K562 (cell line): Measurements from ENCODE around the gene RIPOR1. TPM values are rescaled to one million over a fixed set of nuclear protein-coding genes. Genes with fewer than 3 reads are reported as not detected.

Experiments
- polyA plus RNA-seq, 8 experiments: library from polyadenylated mRNA; depleted of rRNA in 4 of 8; stranded (reverse) in 5 of 8; unstranded in 3 of 8; fragments of >200 nt; fragmentation: Nextera tagmentation in 2 of 8; fragmentation: Illumina TruSeq in 1 of 8; extraction: Ambion mirVana in 2 of 8; extraction: Trizol in 1 of 8; gene quantifications; 2 replicates each; pipeline versions ENCODE4 v1.2.1 to v1.2.3, GENCODE V29; 2011 to 2014; ENCODE audit warnings: inconsistent platforms in 1 of 8, missing spikeins in 1 of 8
- small RNA-seq: library from RNA; depleted of rRNA; stranded (forward); fragments of <200 nt; gene quantifications from one replicate; pipeline ENCODE3, GENCODE V24; 2014
- total RNA-seq, 7 experiments: library from RNA; depleted of rRNA in 6 of 7; stranded (reverse); fragments of >200 nt in 6 of 7; fragmentation: Illumina TruSeq in 2 of 7; extraction: Trizol in 2 of 7; gene quantifications; 2 replicates each; pipeline versions ENCODE4 v1.2.1 to v1.2.3, GENCODE V29; 2011 to 2021; ENCODE audit warnings: low replicate concordance in 1 of 7

RIPOR1 gene
- total and polyA plus RNA-seq, 9 of the 15 experiments (the other 6 are each of a cell fraction or from before 2014, with no cell fraction given): 0.36 to 31.1 (median 3.0) TPM

Small RNA genes lying within 50 kb of the gene (small RNA-seq; reads per million reads assigned to genes)
- gene AC027682.3: not detected

Other genes with a start within 250 kb of the RIPOR1 start
Only the 7 nearest of the 15 such genes appear.
- gene ZDHHC1, start 112.4 kb upstream of the RIPOR1 start, total RNA-seq (2014; rRNA removed): 0.24 and 0.77 TPM in 2 replicates
- gene ZDHHC1, start 112.4 kb upstream of the RIPOR1 start, total RNA-seq (2014; rRNA removed; fragmentation: Illumina TruSeq; extraction: Trizol): not detected in 2 replicates
- 0.36 TPM in 1 of 2 replicates, not detected in the other for gene ZDHHC1, start 112.4 kb upstream of the RIPOR1 start, total RNA-seq (2015; rRNA removed; fragmentation: Illumina TruSeq; extraction: Trizol)
- gene ZDHHC1, start 112.4 kb upstream of the RIPOR1 start, total RNA-seq (2021): 0.16 TPM in 1 of 2 replicates, not detected in the other
- 0.06 and 0.07 TPM in 2 replicates for gene ZDHHC1, start 112.4 kb upstream of the RIPOR1 start, polyA plus RNA-seq (2011; rRNA removed)
- not detected in 2 replicates for gene ZDHHC1, start 112.4 kb upstream of the RIPOR1 start, polyA plus RNA-seq (2014; fragmentation: Illumina TruSeq; extraction: Trizol)
- gene ZDHHC1, start 112.4 kb upstream of the RIPOR1 start, polyA plus RNA-seq (2014; fragmentation: Nextera tagmentation; extraction: Ambion mirVana): not detected
- gene ZDHHC1, start 112.4 kb upstream of the RIPOR1 start, polyA plus RNA-seq (2014; rRNA removed): 0.25 TPM in 1 of 2 replicates, not detected in the other
- gene HSD11B2, start 97.7 kb upstream of the RIPOR1 start, total RNA-seq (2014; rRNA removed): 0.95 and 2.9 TPM in 2 replicates
- gene HSD11B2, start 97.7 kb upstream of the RIPOR1 start, total RNA-seq (2014; rRNA removed; fragmentation: Illumina TruSeq; extraction: Trizol): 0.22 and 0.55 TPM in 2 replicates
- gene HSD11B2, start 97.7 kb upstream of the RIPOR1 start, total RNA-seq (2015; rRNA removed; fragmentation: Illumina TruSeq; extraction: Trizol): 0.60 and 0.65 TPM in 2 replicates
- gene HSD11B2, start 97.7 kb upstream of the RIPOR1 start, total RNA-seq (2021): 1.9 and 2.0 TPM in 2 replicates
- gene HSD11B2, start 97.7 kb upstream of the RIPOR1 start, polyA plus RNA-seq (2011; rRNA removed): 0.79 and 2.2 TPM in 2 replicates
- gene HSD11B2, start 97.7 kb upstream of the RIPOR1 start, polyA plus RNA-seq (2014; fragmentation: Illumina TruSeq; extraction: Trizol): 1.4 and 2.7 TPM in 2 replicates
- gene HSD11B2, start 97.7 kb upstream of the RIPOR1 start, polyA plus RNA-seq (2014; fragmentation: Nextera tagmentation; extraction: Ambion mirVana): under 1 TPM; 0.08 to 0.18 TPM
- 1.4 and 2.2 TPM in 2 replicates for gene HSD11B2, start 97.7 kb upstream of the RIPOR1 start, polyA plus RNA-seq (2014; rRNA removed)
- 45.6 and 54.5 TPM in 2 replicates for gene ATP6V0D1, start 47.7 kb upstream of the RIPOR1 start, total RNA-seq (2014; rRNA removed)
- 22.0 and 30.6 TPM in 2 replicates for gene ATP6V0D1, start 47.7 kb upstream of the RIPOR1 start, total RNA-seq (2014; rRNA removed; fragmentation: Illumina TruSeq; extraction: Trizol)
- gene ATP6V0D1, start 47.7 kb upstream of the RIPOR1 start, total RNA-seq (2015; rRNA removed; fragmentation: Illumina TruSeq; extraction: Trizol): 51.8 and 53.5 TPM in 2 replicates
- gene ATP6V0D1, start 47.7 kb upstream of the RIPOR1 start, total RNA-seq (2021): 61.3 and 61.5 TPM in 2 replicates
- gene ATP6V0D1, start 47.7 kb upstream of the RIPOR1 start, polyA plus RNA-seq (2011; rRNA removed): 48.2 and 51.5 TPM in 2 replicates
- 64.9 and 69.7 TPM in 2 replicates for gene ATP6V0D1, start 47.7 kb upstream of the RIPOR1 start, polyA plus RNA-seq (2014; fragmentation: Illumina TruSeq; extraction: Trizol)
- 10 to 100 TPM; 23.2 to 40.7 TPM for gene ATP6V0D1, start 47.7 kb upstream of the RIPOR1 start, polyA plus RNA-seq (2014; fragmentation: Nextera tagmentation; extraction: Ambion mirVana)
- 33.9 and 37.3 TPM in 2 replicates for gene ATP6V0D1, start 47.7 kb upstream of the RIPOR1 start, polyA plus RNA-seq (2014; rRNA removed)
- gene AGRP, start 45.3 kb upstream of the RIPOR1 start, total RNA-seq (2014; rRNA removed): not detected in 2 replicates
- gene AGRP, start 45.3 kb upstream of the RIPOR1 start, total RNA-seq (2014; rRNA removed; fragmentation: Illumina TruSeq; extraction: Trizol): not detected in 2 replicates
- gene AGRP, start 45.3 kb upstream of the RIPOR1 start, total RNA-seq (2015; rRNA removed; fragmentation: Illumina TruSeq; extraction: Trizol): not detected in 2 replicates
- not detected in 2 replicates for gene AGRP, start 45.3 kb upstream of the RIPOR1 start, total RNA-seq (2021)
- not detected in 2 replicates for gene AGRP, start 45.3 kb upstream of the RIPOR1 start, polyA plus RNA-seq (2011; rRNA removed)
- not detected in 2 replicates for gene AGRP, start 45.3 kb upstream of the RIPOR1 start, polyA plus RNA-seq (2014; fragmentation: Illumina TruSeq; extraction: Trizol)
- gene AGRP, start 45.3 kb upstream of the RIPOR1 start, polyA plus RNA-seq (2014; fragmentation: Nextera tagmentation; extraction: Ambion mirVana): not detected
- gene AGRP, start 45.3 kb upstream of the RIPOR1 start, polyA plus RNA-seq (2014; rRNA removed): not detected in 2 replicates
- gene CTCF, start 33.7 kb downstream of the RIPOR1 start, total RNA-seq (2014; rRNA removed): 31.3 and 34.6 TPM in 2 replicates
- gene CTCF, start 33.7 kb downstream of the RIPOR1 start, total RNA-seq (2014; rRNA removed; fragmentation: Illumina TruSeq; extraction: Trizol): 36.5 and 37.6 TPM in 2 replicates
- gene CTCF, start 33.7 kb downstream of the RIPOR1 start, total RNA-seq (2015; rRNA removed; fragmentation: Illumina TruSeq; extraction: Trizol): 45.1 and 49.2 TPM in 2 replicates
- gene CTCF, start 33.7 kb downstream of the RIPOR1 start, total RNA-seq (2021): 37.5 and 37.9 TPM in 2 replicates
- gene CTCF, start 33.7 kb downstream of the RIPOR1 start, polyA plus RNA-seq (2011; rRNA removed): 21.0 and 33.9 TPM in 2 replicates
- gene CTCF, start 33.7 kb downstream of the RIPOR1 start, polyA plus RNA-seq (2014; fragmentation: Illumina TruSeq; extraction: Trizol): 41.0 and 47.1 TPM in 2 replicates
- 10 to 100 TPM in 1 of 2 experiments, 1 to 10 TPM in 1; 7.8 to 11.0 TPM for gene CTCF, start 33.7 kb downstream of the RIPOR1 start, polyA plus RNA-seq (2014; fragmentation: Nextera tagmentation; extraction: Ambion mirVana)
- 26.4 and 27.5 TPM in 2 replicates for gene CTCF, start 33.7 kb downstream of the RIPOR1 start, polyA plus RNA-seq (2014; rRNA removed)
- gene CARMIL2, start 116.3 kb downstream of the RIPOR1 start, total RNA-seq (2014; rRNA removed): 0.20 and 1.0 TPM in 2 replicates
- gene CARMIL2, start 116.3 kb downstream of the RIPOR1 start, total RNA-seq (2014; rRNA removed; fragmentation: Illumina TruSeq; extraction: Trizol): 0.19 TPM in 1 of 2 replicates, not detected in the other
- gene CARMIL2, start 116.3 kb downstream of the RIPOR1 start, total RNA-seq (2015; rRNA removed; fragmentation: Illumina TruSeq; extraction: Trizol): 0.38 and 0.43 TPM in 2 replicates
- 2.1 and 2.9 TPM in 2 replicates for gene CARMIL2, start 116.3 kb downstream of the RIPOR1 start, total RNA-seq (2021)
- gene CARMIL2, start 116.3 kb downstream of the RIPOR1 start, polyA plus RNA-seq (2011; rRNA removed): 0.79 and 0.99 TPM in 2 replicates
- 0.39 and 0.57 TPM in 2 replicates for gene CARMIL2, start 116.3 kb downstream of the RIPOR1 start, polyA plus RNA-seq (2014; fragmentation: Illumina TruSeq; extraction: Trizol)
- gene CARMIL2, start 116.3 kb downstream of the RIPOR1 start, polyA plus RNA-seq (2014; fragmentation: Nextera tagmentation; extraction: Ambion mirVana): not detected
- gene CARMIL2, start 116.3 kb downstream of the RIPOR1 start, polyA plus RNA-seq (2014; rRNA removed): 0.95 and 1.0 TPM in 2 replicates
- 34.9 and 46.5 TPM in 2 replicates for gene ACD, start 131.4 kb downstream of the RIPOR1 start, total RNA-seq (2014; rRNA removed)
- gene ACD, start 131.4 kb downstream of the RIPOR1 start, total RNA-seq (2014; rRNA removed; fragmentation: Illumina TruSeq; extraction: Trizol): 6.1 and 9.0 TPM in 2 replicates
- gene ACD, start 131.4 kb downstream of the RIPOR1 start, total RNA-seq (2015; rRNA removed; fragmentation: Illumina TruSeq; extraction: Trizol): 18.5 and 19.7 TPM in 2 replicates
- 44.9 and 47.4 TPM in 2 replicates for gene ACD, start 131.4 kb downstream of the RIPOR1 start, total RNA-seq (2021)
- gene ACD, start 131.4 kb downstream of the RIPOR1 start, polyA plus RNA-seq (2011; rRNA removed): 19.2 and 33.4 TPM in 2 replicates
- gene ACD, start 131.4 kb downstream of the RIPOR1 start, polyA plus RNA-seq (2014; fragmentation: Illumina TruSeq; extraction: Trizol): 25.8 and 34.6 TPM in 2 replicates
- gene ACD, start 131.4 kb downstream of the RIPOR1 start, polyA plus RNA-seq (2014; fragmentation: Nextera tagmentation; extraction: Ambion mirVana): 1 to 10 TPM; 4.2 to 4.5 TPM
- gene ACD, start 131.4 kb downstream of the RIPOR1 start, polyA plus RNA-seq (2014; rRNA removed): 36.5 and 40.0 TPM in 2 replicates